Testis (tissue), 2 donors: ENCODE measurements around the gene YPEL3.

Source experiments
- POLR2A ChIP-seq: fragments of 450-650 bp; IDR thresholded peaks from one replicate; pipeline ENCODE4 v1.6.1; 2017; ENCODE audit warnings: antibody characterized with exemption, mild to moderate bottlenecking, moderate library complexity
- TF ChIP-seq, protein P1 (sequence below), 3 experiments: fragments of 450-650 bp in 2 of 3; fragments of 200-600 bp in 1 of 3; sonication (generic) in 1 of 3; IDR thresholded peaks; one replicate each; pipeline ENCODE4 v1.5.1; 2016 to 2019; ENCODE audit warnings: antibody characterized with exemption in 3 of 3, mild to moderate bottlenecking in 2 of 3, moderate library complexity in 1 of 3

DNA sequence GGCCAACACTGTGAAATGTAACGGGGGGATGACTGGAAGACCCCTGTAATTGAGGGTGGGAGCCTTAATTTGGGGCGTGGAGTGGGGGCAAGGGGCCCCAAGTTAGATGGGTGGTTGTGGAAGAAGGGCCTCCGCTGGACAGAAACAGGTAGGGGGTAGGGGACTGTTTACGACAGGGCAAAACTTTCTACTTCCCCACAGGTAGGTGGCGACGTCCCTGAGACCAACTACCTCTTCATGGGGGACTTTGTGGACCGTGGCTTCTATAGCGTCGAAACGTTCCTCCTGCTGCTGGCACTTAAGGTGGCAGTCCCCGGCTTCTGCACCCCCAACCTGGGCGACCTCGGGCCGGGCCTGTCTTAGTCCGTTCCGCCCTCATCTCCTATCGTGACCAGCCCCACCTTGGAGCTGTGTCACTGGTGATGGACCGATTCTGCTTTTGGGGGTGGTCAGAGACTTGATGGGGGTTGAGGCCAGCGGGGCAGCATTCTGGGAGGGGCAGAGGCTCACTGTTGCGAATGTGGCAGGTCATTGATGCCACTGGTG, 13.4 kb downstream of the YPEL3 start:
- TF ChIP-seq, protein P1, sequence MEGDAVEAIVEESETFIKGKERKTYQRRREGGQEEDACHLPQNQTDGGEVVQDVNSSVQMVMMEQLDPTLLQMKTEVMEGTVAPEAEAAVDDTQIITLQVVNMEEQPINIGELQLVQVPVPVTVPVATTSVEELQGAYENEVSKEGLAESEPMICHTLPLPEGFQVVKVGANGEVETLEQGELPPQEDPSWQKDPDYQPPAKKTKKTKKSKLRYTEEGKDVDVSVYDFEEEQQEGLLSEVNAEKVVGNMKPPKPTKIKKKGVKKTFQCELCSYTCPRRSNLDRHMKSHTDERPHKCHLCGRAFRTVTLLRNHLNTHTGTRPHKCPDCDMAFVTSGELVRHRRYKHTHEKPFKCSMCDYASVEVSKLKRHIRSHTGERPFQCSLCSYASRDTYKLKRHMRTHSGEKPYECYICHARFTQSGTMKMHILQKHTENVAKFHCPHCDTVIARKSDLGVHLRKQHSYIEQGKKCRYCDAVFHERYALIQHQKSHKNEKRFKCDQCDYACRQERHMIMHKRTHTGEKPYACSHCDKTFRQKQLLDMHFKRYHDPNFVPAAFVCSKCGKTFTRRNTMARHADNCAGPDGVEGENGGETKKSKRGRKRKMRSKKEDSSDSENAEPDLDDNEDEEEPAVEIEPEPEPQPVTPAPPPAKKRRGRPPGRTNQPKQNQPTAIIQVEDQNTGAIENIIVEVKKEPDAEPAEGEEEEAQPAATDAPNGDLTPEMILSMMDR (IDR thresholded peaks at IDR 0.05) = no peak
- TF ChIP-seq POLR2A = no peak
